ENCODE data around the gene PRKACB.
A peak's percentile ranks its signal among the peaks of the same experiment; 100 is the strongest.
"Not testable (repeated sequence)": the region's sequence is repeated elsewhere in the genome, so short reads cannot be mapped to it uniquely, and the experiment has no call there.

PRKACB gene

GRCh38 chr1:84143796-84144565 is at the start of gene PRKACB:
TSS of gene PRKACB (plus strand) at chr1:84144271. CDS start at chr1:84144362, 91 bp downstream.
- no peak for DNase-seq

GRCh38 chr1:84095308-84095707 is 48.8 kb upstream of the PRKACB start:
- DNase-seq, result no peak

- DNase-seq, result no peak
Measured at GRCh38 chr1:84096176-84096575, 47.9 kb upstream of the PRKACB start.

GRCh38 chr1:84101204-84101603 is 42.9 kb upstream of the PRKACB start:
- no peak for DNase-seq

GRCh38 chr1:84103197-84103992 is 40.7 kb upstream of the PRKACB start:
- no peak for DNase-seq

- DNase-seq, result not testable (repeated sequence)
Measured at GRCh38 chr1:84107538-84107937, 36.5 kb upstream of the PRKACB start.

GRCh38 chr1:84107955-84108354 is 36.1 kb upstream of the PRKACB start:
- no peak for DNase-seq

GRCh38 chr1:84108900-84109578 is 35.0 kb upstream of the PRKACB start:
- DNase-seq, result no peak

- DNase-seq, result no peak
Measured at GRCh38 chr1:84110629-84111028, 33.4 kb upstream of the PRKACB start.

- no peak for DNase-seq
Measured at GRCh38 chr1:84116558-84116957, 27.5 kb upstream of the PRKACB start.

GRCh38 chr1:84117868-84118267 is 26.2 kb upstream of the PRKACB start:
- no peak for DNase-seq

- DNase-seq, result no peak
Measured at GRCh38 chr1:84121360-84121759, 22.7 kb upstream of the PRKACB start.

GRCh38 chr1:84122780-84123382 is 21.2 kb upstream of the PRKACB start:
- DNase-seq, result peak; percentile 56

- DNase-seq, result no peak
Measured at GRCh38 chr1:84133479-84133878, 10.6 kb upstream of the PRKACB start.

GRCh38 chr1:84135341-84135740 is 8.7 kb upstream of the PRKACB start:
- no peak for DNase-seq

- no peak for DNase-seq
Measured at GRCh38 chr1:84141182-84142003, 2.7 kb upstream of the PRKACB start.

- DNase-seq, result no peak
Measured at GRCh38 chr1:84145068-84145467, 997 bp downstream of the PRKACB start.

- no peak for DNase-seq
Measured at GRCh38 chr1:84146411-84147032, 2.5 kb downstream of the PRKACB start.

GRCh38 chr1:84148758-84149157 is 4.7 kb downstream of the PRKACB start:
- DNase-seq, result no peak

GRCh38 chr1:84152649-84153056 is 8.6 kb downstream of the PRKACB start:
- DNase-seq, result no peak

GRCh38 chr1:84155517-84155916 is 11.4 kb downstream of the PRKACB start:
- DNase-seq, result no peak

- no peak for DNase-seq
Measured at GRCh38 chr1:84156210-84156621, 12.1 kb downstream of the PRKACB start.

Measured in stimulated activated CD4-positive, alpha-beta T cell treated with anti-CD3 and anti-CD28 coated beads, Interleukin-4, amount 100 ng/mL, for 1 hour (primary cell).